PFSK-1 (cell line): Measurements from ENCODE around the gene MEDAG.

Source experiments
- FOXP2 ChIP-seq: optimal IDR thresholded peaks from 2 replicates; pipeline ENCODE3; 2011; ENCODE audit warnings: borderline replicate concordance, control low read depth, inconsistent platforms; ENCODE audit not compliant: insufficient read depth; ENCODE audit errors: extremely low read length, extremely low read depth
- POLR2AphosphoS5 ChIP-seq: IDR thresholded peaks from 2 replicates; pipeline ENCODE4 v1.6.1; 2012; ENCODE audit warnings: low read depth, mild to moderate bottlenecking, control low read depth, low read length, moderate library complexity
- SIN3A ChIP-seq: IDR thresholded peaks from 2 replicates; pipeline ENCODE4 v1.6.1; 2012; ENCODE audit warnings: mild to moderate bottlenecking, low read length, moderate library complexity, borderline replicate concordance; ENCODE audit not compliant: insufficient read depth
- TAF1 ChIP-seq: IDR thresholded peaks from 2 replicates; pipeline ENCODE4 v1.6.1; 2012; ENCODE audit warnings: low read length, control low read depth, borderline replicate concordance; ENCODE audit not compliant: insufficient read depth
- TF ChIP-seq, protein P1 (sequence below), 2 experiments: IDR thresholded peaks; 2 replicates each; pipeline versions ENCODE4 v1.6.1 to v1.8.0; 2011 to 2012; ENCODE audit warnings: low read depth in 2 of 2, low read length in 2 of 2, control low read depth in 1 of 2, inconsistent platforms in 1 of 2, mild to moderate bottlenecking in 1 of 2, moderate library complexity in 1 of 2; ENCODE audit not compliant: insufficient read depth in 1 of 2

The MEDAG gene

DNA sequence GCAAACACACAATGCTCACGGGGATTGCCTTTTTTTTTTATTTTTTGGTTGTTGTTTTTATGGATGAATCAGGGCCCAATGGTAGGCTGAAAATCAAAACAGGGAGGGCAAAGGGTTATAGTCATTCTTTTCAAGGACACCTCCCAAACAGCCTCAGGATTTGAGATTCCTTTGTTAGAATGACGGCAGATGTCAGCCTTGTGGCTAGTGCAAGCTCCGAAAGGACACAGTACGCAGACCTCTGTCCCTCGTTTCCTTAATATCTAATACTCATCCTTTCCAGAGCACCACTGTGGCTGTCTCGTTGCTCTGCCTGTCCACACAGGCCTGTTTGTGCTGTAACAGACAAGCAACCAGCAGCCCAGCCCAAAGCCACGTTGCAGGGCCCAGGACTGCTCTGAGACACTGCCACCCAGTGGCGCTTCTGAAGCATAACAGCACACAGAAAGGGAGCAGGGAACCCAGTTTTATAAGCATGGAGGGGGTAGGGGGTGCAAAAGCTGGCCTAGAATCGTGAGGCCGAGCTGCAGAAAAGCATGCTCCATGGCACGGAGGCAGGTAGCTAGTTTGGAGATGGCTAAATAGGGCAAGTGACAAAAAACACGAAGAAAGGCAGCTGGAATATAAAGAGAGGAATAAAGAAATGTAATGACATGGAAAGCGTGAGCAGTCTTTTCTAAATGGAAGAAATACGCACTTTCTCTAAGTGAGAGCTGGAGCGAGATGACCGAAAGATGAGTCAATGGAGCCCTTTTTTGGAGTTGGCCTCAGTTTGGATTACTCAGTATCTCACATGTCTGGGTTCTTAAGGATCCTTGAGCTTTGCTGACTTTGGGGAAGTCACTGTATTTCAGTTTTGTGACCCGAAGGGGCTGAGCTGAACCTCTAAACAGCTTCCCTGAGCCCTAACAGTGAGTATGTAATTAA, 40.7 kb upstream of the MEDAG start:
- TF ChIP-seq, protein P1, sequence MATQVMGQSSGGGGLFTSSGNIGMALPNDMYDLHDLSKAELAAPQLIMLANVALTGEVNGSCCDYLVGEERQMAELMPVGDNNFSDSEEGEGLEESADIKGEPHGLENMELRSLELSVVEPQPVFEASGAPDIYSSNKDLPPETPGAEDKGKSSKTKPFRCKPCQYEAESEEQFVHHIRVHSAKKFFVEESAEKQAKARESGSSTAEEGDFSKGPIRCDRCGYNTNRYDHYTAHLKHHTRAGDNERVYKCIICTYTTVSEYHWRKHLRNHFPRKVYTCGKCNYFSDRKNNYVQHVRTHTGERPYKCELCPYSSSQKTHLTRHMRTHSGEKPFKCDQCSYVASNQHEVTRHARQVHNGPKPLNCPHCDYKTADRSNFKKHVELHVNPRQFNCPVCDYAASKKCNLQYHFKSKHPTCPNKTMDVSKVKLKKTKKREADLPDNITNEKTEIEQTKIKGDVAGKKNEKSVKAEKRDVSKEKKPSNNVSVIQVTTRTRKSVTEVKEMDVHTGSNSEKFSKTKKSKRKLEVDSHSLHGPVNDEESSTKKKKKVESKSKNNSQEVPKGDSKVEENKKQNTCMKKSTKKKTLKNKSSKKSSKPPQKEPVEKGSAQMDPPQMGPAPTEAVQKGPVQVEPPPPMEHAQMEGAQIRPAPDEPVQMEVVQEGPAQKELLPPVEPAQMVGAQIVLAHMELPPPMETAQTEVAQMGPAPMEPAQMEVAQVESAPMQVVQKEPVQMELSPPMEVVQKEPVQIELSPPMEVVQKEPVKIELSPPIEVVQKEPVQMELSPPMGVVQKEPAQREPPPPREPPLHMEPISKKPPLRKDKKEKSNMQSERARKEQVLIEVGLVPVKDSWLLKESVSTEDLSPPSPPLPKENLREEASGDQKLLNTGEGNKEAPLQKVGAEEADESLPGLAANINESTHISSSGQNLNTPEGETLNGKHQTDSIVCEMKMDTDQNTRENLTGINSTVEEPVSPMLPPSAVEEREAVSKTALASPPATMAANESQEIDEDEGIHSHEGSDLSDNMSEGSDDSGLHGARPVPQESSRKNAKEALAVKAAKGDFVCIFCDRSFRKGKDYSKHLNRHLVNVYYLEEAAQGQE (IDR thresholded peaks at IDR 0.05; ENCODE audit: insufficient read depth in 1 of 2, low read depth in 2 of 2, low read length in 2 of 2) = no peak
- TF ChIP-seq SIN3A (no peak), POLR2AphosphoS5 (no peak), FOXP2 (no peak), TAF1 (no peak)

DNA sequence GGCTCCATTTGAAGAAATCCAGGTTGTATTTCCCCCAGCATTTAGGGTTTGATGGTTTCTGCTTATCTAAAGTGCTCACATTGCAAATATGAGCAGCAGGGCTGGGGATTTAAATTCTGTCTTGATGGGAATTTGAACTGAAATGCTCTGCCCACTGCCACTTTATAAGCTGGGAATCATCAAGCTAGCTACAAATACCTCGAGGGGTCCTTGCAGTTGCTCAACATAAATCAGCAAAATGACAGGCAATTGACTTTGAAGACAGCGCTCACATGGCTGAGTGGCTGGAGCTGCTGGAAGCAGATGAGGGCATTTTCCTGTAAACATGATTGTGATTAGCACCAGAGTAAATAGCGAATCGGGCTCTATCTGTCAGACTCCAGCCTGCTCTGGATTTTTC, 39.4 kb upstream of the MEDAG start:
- TF ChIP-seq, protein P1 (IDR thresholded peaks at IDR 0.05; ENCODE audit: insufficient read depth in 1 of 2, low read depth in 2 of 2, low read length in 2 of 2) = no peak
- TF ChIP-seq FOXP2 (no peak), TAF1 (no peak), POLR2AphosphoS5 (no peak), SIN3A (no peak)

DNA sequence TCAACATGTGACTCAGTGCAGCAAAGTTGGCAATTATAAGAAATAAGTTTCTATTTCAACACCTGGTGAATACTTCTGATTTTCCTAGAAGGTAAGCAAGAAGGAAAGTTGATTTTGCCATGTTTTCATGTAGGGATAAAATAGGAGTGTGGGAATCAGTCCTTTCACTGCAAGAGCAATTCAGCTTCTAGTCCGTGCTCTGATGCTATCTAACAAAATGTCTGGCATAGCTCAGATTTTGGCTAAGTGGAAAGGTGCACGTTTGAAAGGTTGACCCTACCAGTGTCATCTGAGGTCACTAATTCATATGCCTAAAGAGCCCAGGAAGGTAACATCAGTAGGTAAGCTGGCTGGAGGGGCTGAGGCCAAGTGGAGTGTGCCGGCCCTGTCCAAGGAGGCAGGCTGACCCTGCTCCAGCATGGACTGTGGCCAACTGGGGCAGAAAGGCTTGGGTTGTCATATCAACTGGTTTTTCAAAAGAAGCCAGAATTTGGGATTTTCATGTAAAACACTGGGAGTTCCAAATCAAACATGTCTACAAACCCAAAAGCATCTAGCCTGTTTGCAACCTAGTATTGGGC, 38.9 kb upstream of the MEDAG start:
- TF ChIP-seq FOXP2 (no peak), SIN3A (no peak), TAF1 (no peak), POLR2AphosphoS5 (no peak)
- TF ChIP-seq, protein P1 (IDR thresholded peaks at IDR 0.05; ENCODE audit: insufficient read depth in 1 of 2, low read depth in 2 of 2, low read length in 2 of 2) = no peak

DNA sequence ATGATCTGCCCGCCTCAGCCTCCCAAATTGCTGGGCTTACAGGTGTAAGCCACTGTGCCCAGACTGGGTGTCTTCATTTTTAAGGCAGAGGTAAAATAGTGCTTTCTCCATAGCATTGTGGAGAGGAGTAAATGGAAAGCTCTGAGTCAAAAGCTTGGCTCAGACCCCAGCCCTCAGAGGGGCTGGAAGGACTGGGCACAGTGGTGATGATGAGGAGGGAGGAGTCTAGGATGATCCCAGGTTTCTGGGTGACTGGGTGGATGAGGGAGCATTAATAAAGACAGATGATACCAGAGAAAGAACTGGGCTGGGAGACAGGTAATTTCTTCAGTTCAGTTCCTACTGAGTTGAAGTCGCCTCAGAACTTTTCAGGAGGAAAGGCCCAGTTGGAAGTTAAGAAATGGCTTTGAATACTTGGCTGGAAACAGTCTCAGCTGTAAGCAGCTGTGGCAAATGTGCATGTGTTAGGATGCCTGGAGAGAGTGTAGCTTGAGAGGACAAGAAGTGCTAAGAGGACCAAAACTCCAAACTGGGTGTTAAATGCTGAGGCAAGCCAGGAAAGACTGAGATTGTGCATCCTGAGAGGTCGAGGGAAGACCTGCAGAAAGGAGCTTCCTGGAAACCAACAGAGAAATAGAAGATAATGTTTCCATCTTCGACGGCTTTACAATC, 37.1 kb upstream of the MEDAG start:
- TF ChIP-seq TAF1 (no peak), SIN3A (no peak), POLR2AphosphoS5 (no peak), FOXP2 (no peak)
- TF ChIP-seq, protein P1 (IDR thresholded peaks at IDR 0.05; ENCODE audit: insufficient read depth in 1 of 2, low read depth in 2 of 2, low read length in 2 of 2) = no peak
